ENCODE results near the gene LRP1B. TPM values are rescaled to one million over a fixed set of nuclear protein-coding genes. Genes with fewer than 3 reads are reported as not detected.
"Not testable (repeated sequence)": the region's sequence is repeated elsewhere in the genome, so short reads cannot be mapped to it uniquely, and the experiment has no call there.

The LRP1B gene
- total RNA-seq, 2 donors from 2014 or later = 0.09 to 0.59 TPM

DNA sequence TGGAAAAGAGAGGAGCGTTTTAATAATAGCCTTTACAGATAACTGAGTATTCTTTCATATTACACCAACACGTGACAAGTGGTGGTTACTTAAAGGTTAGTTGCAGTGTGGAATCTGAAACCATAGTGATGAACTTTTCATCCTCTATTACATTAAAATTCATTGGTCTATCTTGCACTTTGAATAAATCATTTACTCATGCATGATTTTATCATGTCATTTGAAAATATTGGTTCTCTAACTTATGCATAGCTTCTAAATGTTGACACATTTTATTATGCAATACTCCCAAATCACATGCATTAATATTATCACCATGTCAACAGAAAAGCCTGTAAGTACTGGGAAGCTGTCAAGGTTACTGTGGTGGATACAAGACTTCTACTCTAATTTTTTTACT, 1432.2 kb downstream of the LRP1B start:
- ATAC-seq (no peak), DNase-seq (no peak)
- intact Hi-C loops (cut with DNase I, micrococcal nuclease) = no loop called here

DNA sequence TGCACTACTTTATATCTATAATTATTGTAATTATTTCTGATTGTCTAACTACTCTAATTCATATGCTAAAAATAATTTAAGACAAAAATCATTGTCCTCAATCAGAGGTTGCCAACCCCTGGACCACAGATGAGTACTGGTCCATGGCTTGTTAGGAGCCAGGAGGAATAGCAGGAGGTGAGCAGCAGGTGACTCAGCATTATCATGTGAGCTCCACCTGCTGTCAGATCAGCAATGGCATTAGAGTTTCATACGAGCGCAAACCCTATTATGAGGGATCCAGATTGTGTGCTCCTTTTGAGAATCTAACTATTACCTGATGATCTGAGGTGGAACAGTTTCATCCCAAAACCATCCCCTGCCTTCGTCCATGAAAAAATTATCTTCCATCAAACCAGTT, 1434.4 kb downstream of the LRP1B start:
- DNase-seq (peak in 1 of 2 donors; percentile 4), ATAC-seq (peak; percentile 56)
- intact Hi-C loops (cut with DNase I, micrococcal nuclease) = no loop called here

DNA sequence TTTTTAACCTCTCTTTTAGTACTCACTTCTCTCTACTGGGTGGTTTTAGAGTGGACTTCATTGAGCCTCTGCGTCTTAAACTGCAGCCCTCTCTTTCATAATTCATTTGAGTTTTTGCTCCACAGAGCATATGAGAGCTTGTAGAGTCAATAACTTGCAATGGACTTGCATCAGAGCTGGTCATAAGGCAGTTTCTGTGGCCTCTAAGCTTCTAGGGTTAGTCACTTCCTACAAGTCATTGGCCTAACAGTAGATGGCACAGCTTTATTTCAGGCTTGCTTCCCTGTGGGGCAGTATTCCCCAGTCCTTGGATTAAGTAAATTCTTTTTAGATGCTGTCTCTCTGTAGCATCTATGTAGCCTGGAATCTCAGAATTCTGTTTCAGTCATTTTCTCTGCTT, 1435.7 kb downstream of the LRP1B start:
- no peak for DNase-seq
- ATAC-seq = no peak
- intact Hi-C loops (cut with DNase I, micrococcal nuclease) = no loop called here

DNA sequence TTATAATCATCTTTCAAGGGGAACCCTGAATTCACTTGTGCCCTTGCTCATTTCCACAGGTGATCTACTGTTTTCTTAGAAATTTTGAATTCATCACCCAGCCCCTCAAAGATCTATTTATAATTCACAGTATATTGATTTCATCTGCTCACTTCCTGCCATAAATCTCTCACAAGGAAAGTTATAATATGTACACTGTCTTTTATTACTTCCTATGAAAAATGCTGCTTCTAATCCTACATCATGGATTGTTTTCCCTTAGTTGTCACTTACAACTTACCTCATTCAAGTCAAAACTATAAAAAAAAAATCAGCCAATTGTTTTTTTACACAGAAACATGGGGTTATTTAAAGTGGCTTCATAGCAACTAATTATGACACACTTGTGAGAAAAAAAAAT, 1443.0 kb downstream of the LRP1B start:
- DNase-seq = no peak
- peak; percentile 76 for ATAC-seq
- intact Hi-C loops (cut with DNase I, micrococcal nuclease) = no loop called here

DNA sequence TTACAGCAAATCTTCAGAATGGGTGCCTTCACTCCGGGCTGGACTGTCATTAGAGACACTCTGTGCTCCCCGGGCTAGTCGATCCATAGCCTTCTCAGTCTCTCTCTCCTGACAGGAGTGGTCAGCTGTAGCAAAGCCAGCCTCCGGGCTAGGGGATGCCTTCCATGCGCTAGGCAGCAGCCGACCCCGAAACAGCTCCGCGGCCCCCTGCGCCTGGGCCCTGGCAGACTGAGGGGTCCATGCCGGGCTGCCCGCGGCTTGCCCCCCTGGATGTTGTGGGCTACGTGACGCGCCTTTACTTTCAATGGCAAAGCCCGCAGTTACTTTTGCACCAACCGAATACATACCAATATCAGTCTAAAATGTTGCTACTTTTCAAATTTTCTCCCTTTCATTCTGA, 1447.2 kb downstream of the LRP1B start:
- no peak for ATAC-seq
- DNase-seq = no peak
- intact Hi-C loops (cut with DNase I, micrococcal nuclease) = no loop called here

DNA sequence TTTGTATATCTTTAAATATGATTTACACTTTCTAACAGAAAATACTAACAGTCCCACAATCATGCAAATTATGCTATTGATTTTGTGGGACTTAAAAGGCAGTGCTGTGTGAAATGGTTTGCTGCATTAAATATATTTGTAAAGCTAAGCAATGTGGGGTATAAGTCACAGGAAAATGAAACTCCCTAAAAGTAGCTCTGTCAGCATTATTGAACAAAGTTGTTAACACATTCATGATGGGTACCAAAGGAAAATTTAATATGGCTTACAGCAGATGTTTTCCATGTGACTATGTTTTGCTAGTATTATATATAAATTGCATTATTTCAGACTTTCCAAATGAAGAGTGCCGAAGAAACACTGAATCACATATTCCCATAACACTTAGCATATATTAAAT, 1450.0 kb downstream of the LRP1B start:
- DNase-seq (no peak), ATAC-seq (no peak)
- intact Hi-C loops (cut with DNase I, micrococcal nuclease) = no loop called here

DNA sequence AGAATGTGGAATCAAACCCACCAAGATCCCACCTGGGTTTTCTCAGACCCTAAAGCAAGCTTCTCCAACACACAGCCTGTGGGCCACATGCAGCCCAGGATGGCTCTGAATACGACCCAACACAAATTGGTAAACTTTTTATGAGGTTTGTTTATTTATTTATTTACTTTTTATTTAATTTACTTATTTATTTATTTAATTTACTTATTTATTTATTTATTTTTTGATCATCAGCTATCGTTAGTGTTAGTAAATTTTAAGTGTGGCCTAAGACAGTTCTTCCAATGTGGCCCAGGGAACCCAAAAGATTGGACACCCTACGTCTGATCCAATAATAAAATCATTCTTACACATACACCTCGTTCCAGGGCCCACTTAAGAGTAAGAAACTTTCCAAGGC, 1451.1 kb downstream of the LRP1B start:
- no peak for DNase-seq
- no peak for ATAC-seq
- intact Hi-C loops (cut with DNase I, micrococcal nuclease) = no loop called here

DNA sequence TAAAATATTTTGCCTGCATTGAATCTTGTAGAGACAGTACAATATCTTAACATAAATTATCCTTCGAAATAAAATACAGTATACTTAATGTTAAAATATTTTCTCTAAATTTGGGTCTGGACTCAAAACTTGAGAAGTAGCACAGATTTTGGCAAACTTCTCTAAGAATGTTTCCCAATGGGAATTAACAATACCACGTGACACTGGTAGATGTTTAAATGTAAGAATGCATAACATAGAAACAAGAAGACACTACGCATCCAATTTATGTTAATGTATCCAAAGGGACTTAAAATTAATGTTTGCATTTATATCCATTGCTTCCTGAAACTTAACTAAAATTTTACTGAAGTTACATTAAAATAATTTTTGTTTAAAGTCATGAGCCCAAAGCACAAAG, 1460.9 kb downstream of the LRP1B start:
- no peak for ATAC-seq
- DNase-seq = no peak
- intact Hi-C loops (cut with DNase I, micrococcal nuclease) = no loop called here

DNA sequence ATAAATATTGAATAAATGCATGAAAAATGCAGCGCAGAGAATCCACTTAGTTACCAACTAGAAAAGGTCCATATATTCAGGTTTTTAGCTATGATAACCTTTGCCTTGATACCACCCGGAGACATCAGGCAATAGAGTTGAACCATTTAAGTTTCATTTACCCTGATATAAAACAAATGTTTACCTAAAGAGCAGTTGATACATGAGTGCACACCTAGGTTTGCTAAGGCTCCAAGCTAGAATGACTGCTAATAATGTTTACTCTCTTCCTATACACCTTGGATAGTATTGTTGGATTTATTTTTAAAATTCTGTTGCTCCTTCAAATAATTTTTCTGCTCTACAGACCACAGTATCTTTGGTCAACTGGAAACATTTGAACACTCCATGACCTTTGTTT, 1463.6 kb downstream of the LRP1B start:
- DNase-seq (no peak), ATAC-seq (peak; percentile 72)
- intact Hi-C loops (cut with DNase I, micrococcal nuclease) = no loop called here

DNA sequence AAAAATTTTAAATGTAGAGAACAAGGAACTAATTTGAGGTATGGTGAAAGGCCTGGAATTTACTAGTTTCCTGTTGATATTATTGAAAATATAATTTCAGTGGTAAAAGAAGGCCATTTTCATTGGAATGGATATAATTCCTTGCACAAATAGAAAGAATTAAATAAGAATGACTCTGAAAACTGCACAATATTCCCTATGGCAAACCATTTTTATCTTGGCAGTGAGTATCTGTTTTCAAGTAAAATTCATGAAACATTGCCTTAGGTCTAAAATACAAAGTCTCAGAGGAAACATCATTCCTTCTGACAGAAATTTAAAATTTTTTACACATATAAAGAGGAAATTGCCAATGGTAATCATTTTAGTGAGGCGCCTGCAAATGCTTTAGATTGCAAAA, 1468.3 kb downstream of the LRP1B start:
- no peak for DNase-seq
- intact Hi-C loops (cut with DNase I, micrococcal nuclease) = no loop called here

DNA sequence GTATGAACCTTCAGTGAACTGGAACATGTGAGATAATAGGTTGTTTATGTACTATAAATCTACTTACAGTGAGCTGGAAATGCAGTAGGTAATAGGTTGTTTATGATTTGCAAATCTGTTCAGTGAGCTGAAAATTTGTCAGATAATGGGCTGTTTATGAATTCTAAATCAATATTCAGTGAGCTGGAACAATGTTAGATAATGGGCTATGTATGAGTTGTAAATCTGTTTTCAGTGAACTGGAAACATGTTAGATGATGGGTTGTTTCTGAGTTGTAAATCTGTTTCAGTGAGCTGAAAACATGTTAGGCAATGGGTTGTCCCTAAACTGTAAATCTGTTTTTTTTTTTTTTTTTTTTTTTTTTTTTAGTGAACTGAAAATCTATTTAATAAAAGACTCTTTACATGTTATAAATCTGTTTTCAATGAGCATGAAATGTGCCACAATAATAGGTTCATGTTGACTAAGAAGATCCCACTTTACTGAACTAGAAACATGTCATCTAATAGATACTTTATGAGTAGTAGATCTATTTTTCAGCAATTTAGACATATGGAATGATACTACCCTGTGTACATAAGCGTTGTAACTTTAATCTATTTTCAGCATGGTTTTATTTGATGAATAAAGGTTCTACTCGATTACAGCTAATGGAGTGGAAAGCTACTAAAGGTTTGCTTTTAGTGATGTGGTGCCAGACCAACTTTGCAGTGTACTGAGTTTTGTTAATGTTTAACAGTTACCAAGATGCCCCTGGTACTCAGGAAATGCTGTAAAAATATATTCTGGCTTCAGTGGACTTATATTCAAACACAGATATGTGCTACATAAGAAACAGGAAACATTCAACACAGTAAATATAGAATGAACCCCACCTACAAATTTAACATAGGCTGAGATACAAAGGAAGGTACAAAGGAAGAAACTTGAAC, 1471.8 kb downstream of the LRP1B start:
- ATAC-seq (peak; percentile 96), DNase-seq (no peak)
- intact Hi-C loops (cut with DNase I, micrococcal nuclease) = no loop called here

More for the DNA sequence above, 1468.3 kb downstream of the LRP1B start:
- ATAC-seq = no peak

DNA sequence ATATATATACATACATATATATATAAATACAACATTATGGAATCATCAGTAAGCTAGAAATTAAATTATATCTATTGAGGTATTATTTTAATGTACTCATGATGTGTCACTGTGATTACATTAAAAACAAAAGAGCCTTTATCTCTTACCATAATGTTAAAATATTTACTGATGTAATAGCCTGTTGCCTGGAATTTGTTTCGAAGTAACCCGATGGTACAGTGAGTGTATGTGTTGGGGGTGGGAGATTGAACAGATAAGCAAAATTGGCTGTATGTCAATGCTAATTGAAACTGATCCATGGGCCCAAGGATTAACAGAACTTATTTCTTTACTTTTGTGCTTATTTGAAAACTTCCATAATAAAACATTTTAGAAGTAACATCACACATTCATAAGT, 1473.2 kb downstream of the LRP1B start:
- intact Hi-C loops (cut with DNase I, micrococcal nuclease) = no loop called here
- no peak for ATAC-seq
- DNase-seq = no peak

DNA sequence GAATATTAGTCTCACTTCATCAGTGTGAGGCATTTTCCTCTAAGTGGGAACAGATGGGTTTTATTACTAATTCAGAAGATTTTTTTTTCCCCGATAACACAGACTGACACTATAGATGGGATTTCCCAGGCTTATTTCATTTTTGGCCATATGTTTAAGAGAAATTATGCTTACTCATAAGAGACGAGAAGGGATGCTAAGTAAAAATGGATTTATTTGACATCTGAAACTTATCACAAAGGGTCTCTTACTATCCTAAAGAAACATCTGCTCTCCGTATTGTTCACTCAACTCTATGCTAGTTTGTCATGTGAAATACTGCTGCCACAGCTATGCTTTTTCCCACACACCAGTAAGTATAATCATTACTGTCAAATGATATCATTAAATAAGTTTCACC, 1476.3 kb downstream of the LRP1B start:
- DNase-seq = no peak
- ATAC-seq = no peak
- intact Hi-C loops (cut with DNase I, micrococcal nuclease) = no loop called here

DNA sequence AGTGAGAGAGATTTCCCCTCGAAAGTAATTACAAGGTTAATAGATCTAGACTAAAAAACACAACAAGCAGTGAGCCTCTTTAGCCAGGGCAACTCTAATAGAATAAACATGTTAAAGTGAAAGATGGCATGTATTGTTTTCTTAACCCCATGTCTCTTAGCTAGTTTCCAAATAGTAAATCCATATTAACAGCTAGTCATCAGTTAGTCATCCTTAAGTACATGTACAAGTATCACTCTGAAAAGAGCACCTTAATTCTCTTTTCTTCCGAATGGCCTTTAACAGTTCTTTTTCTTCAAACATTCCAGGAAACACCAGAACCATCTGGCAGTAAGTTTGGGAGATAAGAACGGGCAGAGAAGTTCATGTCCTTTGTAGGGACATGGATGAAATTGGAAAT, 1480.0 kb downstream of the LRP1B start:
- intact Hi-C loops (cut with DNase I, micrococcal nuclease) = no loop called here
- no peak for DNase-seq
- ATAC-seq = no peak

DNA sequence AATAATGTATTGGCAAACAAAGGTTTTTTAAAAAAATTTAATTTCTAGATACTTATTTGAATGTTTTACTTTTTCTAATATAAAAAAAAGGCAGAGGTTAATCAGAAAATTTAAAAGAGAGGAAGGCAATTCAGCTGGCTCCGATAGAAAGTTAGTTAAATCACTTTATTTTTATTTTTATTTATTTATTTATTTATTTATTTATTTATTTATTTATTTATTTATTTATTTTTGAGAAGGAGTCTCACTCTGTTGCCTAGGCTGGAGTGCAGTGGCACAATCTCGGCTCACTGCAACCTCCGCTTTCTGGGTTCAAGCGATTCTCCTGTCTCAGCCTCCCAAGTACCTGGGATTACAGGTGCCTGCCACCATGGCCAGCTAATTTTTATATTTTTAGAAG, 1480.7 kb downstream of the LRP1B start:
- ATAC-seq; DNase-seq; intact Hi-C loops (cut with DNase I, micrococcal nuclease): not testable (repeated sequence)

DNA sequence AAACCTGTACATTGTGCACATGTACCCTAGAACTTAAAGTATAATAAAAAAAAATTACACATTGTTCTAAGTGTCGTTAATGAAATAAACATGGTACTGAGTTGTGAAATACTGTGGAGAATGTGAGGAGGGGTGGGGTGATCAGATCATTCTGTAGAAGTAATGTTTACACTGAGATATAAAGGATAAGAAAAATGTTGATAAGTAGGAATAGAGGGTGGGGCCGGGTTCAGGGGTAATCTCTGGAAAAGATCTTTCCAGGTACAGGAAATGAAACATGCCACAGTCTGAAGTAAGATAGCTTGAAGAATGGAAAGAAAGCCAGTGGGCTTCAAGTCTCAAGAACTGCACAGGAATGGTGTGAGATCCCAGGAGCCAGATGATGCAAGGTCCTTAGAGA, 1482.4 kb downstream of the LRP1B start:
- DNase-seq (peak in 1 of 2 donors; percentile 7), ATAC-seq (peak; percentile 96)
- intact Hi-C loops (cut with DNase I, micrococcal nuclease) = no loop called here

DNA sequence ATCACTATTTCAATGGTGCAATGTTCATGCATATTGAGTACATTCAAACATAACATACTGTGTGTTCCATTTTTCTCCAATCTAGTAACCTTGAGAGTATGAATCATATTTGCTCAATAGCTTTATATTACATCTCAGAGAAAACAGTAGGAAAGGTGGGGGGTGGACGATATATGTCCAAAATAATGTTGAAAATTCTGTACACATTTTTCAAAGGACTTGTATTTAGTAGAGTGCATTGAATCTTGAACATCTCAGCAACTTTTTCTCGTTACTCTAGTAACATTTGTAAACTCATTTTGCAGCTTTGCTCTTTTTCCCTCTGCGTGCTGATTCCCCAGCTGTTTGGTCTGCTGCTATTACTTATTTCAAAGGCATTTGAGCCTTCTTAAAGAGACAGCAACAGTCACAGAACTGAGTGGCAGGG, 1487.0 kb downstream of the LRP1B start:
- ATAC-seq (no peak), DNase-seq (no peak)
- intact Hi-C loops (cut with DNase I, micrococcal nuclease) = no loop called here

DNA sequence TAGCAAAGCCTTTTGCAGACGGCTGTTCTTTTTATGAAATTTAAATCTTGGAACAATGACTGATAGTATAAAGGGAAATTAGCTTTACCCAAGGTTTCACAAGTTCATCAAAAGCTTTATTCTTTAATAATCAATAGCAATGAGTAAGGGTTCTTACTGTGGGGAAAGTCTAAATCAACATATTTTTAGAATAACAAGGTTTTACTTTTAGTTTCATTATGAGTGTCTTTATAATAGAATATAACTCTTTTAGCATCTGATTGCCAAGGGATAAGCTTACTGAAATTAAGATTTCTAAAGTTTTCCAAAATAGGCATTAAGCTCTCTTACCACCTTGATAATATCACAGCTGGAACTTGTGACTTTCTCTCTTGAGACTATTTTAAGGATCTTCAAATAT, 1489.7 kb downstream of the LRP1B start:
- ATAC-seq (no peak), DNase-seq (no peak)
- intact Hi-C loops (cut with DNase I, micrococcal nuclease) = no loop called here

DNA sequence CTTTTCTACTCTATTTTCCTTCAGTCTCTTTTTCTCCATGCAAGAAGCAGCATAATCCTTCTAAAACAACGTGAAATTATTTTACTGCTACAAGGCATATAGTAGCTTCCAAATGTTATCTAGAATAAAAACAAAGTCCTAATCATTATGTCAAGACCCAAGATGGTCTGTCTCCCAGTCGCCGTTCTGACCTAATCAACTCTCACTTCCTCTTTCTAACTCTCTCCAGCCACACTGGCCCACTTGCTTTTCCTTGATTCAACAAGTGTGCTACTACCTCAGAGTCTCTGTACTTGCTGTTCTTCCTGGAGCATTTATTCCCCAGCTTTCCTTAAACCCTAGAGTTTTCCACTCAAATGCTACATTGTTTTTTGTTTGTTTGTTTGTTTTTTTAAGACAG, 1491.2 kb downstream of the LRP1B start:
- ATAC-seq = no peak
- no peak for DNase-seq
- intact Hi-C loops (cut with DNase I, micrococcal nuclease) = no loop called here

DNA sequence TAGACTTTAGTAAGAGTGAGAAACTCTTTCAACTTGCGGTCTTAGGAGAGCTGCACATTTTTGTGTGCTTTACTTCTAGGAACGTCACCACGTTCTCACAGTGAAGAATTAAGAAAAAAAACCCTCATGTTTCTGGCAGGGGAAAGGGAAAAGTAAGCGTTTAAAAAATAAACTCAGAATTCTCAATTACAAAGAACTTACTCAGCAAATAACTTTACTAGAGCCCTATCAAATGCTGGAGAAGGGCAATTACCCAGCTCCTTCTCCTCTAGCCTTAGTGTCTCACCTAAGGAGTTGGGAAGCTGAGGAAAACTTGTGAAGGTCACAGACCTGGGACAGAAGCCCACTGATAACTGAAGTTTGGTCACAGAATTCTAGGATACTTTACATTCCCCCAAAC, 1500.3 kb downstream of the LRP1B start:
- ATAC-seq (no peak), DNase-seq (no peak)
- intact Hi-C loops (cut with DNase I, micrococcal nuclease) = no loop called here

DNA sequence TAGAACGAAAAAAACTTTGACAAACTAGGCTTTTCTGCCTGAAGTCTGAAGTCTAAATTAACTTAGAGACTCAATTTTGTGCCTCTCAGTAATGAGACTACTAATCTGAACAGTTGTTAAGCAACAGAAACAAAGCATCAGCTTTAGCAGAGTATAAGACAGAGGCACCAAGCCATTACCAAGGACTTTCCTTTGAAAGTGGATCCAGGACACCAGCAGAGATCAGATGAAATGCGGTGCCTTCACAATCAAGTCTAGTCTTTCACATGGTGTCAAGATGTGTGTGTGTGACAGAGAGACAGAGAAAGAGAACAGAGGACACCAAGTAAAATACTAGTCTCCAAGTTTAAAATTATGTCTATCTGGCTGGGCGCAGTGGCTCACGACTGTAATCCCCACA, 1502.9 kb downstream of the LRP1B start:
- DNase-seq = no peak

More for the DNA sequence above, 1502.9 kb downstream of the LRP1B start:
- intact Hi-C loops (cut with DNase I, micrococcal nuclease) = no loop called here
- ATAC-seq = no peak
